Fibroblast of the aortic adventitia (primary cell): ENCODE results near the gene EVA1B. TPM values are rescaled to one million over a fixed set of nuclear protein-coding genes. Genes with fewer than 3 reads are reported as not detected.

Experiments used
- DNase-seq: peaks from one replicate; pipeline ENCODE4 v3.0.0-alpha.2; 2010; ENCODE audit warnings: low read depth
- H3K4me3 ChIP-seq: 2 replicates; pipeline ENCODE4 v1.5.1; 2011; ENCODE audit warnings: low read depth, mild to moderate bottlenecking, control low read depth, low read length, moderate library complexity
- total RNA-seq: library from RNA; depleted of rRNA; stranded (reverse); fragments of >200 nt; gene quantifications from 2 replicates; pipeline ENCODE4 v1.2.3, GENCODE V29; 2012; ENCODE audit warnings: low replicate concordance
- TF ChIP-seq, protein P1 (sequence below): IDR thresholded peaks from 2 replicates; pipeline ENCODE4 v1.5.1; 2011; ENCODE audit warnings: mild to moderate bottlenecking, low read length, control low read depth, inconsistent platforms; ENCODE audit not compliant: insufficient read depth

The EVA1B gene, protein sequence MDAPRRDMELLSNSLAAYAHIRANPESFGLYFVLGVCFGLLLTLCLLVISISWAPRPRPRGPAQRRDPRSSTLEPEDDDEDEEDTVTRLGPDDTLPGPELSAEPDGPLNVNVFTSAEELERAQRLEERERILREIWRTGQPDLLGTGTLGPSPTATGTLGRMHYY
- total RNA-seq = 167 and 366 TPM in 2 replicates

DNA sequence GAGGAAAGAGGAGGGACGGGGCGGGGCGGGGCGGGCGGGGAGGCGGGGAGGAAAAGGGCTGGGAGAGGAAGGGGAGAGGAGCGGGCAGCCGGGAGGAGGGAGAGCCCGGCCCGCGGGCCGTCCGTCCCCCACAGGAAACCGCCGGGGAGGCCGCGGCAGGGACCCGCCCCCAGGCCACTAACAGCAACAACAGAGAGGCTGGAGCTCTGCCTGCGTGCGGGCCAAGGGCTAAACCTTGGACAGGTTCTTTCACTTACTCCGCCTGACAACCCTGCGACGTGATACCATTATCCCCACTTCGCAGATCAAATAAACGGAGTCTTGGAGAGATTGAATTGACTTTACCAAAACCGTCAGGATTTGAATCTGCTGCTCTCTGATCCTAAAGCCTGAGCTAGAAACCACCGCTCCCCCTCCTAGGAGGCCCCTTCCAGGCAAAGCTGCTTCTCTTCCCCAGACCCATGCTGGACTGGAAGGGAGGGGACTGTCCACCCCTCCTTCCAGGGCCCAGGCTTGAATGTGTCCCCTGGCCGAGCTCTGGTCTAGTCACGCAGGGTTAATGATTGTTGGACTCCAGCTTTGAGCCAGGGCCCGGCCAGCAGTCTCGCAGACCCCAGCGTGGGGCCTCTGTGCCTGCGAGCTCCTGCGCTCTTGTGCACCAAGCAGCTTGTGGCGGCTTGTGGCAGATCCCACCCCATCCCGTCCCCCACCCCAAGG, at the start of gene EVA1B:
Gene EVA1B, minus strand, starts transcription at position 10 of the 717 bp plus-strand sequence. CDS start 608 bp downstream, outside the sequence.
- DNase-seq = peak; percentile 76
- peak within 1 kb of the TSS; percentile 82 for H3K4me3 ChIP-seq
- TF ChIP-seq, protein P1, sequence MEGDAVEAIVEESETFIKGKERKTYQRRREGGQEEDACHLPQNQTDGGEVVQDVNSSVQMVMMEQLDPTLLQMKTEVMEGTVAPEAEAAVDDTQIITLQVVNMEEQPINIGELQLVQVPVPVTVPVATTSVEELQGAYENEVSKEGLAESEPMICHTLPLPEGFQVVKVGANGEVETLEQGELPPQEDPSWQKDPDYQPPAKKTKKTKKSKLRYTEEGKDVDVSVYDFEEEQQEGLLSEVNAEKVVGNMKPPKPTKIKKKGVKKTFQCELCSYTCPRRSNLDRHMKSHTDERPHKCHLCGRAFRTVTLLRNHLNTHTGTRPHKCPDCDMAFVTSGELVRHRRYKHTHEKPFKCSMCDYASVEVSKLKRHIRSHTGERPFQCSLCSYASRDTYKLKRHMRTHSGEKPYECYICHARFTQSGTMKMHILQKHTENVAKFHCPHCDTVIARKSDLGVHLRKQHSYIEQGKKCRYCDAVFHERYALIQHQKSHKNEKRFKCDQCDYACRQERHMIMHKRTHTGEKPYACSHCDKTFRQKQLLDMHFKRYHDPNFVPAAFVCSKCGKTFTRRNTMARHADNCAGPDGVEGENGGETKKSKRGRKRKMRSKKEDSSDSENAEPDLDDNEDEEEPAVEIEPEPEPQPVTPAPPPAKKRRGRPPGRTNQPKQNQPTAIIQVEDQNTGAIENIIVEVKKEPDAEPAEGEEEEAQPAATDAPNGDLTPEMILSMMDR = no peak

DNA sequence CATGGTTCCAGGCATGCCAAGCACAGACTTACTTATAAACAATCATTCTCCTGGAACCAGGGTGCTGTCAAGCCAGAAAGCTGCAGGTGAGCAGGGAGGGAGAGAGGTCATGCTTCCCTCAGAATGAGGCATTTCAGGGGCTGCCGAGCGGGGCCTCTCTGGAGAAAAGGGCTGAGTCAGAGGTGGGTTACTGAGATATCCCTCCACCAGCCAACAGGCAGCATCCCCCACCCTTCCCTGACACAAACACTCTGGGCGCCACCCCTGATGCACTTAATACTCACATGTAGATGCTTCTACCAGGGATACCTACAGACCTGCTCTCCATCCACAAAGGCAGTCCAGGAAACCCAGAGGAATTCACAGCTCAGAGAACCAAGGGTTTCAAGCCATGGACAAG, 49.2 kb upstream of the EVA1B start:
- no peak overlapping the region for H3K4me3 ChIP-seq
- DNase-seq = no peak
- TF ChIP-seq, protein P1 = no peak

DNA sequence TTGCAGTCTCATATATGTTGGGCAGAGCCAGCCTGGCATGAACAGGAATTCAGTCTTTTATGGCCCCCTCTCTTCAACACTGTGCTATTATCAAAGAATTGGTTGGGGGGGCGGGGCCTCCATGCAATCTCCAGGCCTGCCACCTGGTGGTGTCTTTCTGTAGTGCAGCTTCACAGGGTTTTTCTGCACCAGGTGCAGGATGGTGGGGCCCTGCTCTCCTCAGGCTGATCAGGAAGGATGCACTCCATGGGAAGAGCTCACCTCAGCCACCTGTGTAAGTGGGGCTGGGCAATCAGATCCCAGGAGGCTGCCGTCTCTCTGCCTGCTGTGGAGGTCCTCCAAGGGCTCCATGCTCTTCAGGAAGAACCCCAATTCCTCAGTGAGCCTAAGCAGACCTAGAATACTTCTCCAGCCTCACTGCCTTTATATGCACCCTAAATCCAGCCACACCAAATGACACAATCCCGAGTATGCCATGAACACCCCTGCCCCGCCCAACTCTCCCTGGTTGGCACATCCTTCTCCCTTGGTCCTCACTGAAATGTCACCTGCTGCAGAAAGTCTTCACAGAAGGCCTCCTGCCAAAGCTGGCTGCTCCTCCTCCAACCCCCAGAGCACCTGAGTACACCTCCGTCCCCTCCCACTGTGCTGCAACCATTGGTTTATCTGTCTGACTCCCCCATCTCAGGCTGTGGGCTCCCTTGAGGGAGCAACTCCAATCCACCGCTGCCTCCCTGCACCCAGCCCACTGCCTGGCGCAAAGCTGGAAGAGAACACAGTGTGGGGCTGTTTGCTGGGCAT, 45.8 kb upstream of the EVA1B start:
- DNase-seq = peak; percentile 67
- TF ChIP-seq, protein P1 = peak; percentile 93
- H3K4me3 ChIP-seq = no peak overlapping the region

DNA sequence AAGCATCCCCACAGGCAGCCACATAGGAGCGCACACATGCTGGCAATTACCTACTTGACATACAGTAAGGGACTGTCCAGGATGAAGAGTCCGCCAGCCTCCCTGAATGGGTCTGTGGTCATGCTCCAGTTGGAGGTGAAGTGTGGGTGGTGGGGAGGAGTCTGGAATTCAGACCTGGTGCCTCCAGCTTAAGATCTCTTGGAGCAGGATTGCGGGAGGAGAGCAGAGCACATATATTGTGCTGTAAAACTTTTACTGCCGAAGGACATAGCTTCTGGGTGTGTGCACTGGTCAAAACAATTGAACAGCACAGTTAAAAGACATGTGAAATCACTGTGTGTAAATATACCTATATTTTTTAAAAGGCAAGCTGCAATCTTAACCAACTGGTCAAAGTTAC, 44.4 kb upstream of the EVA1B start:
- no peak overlapping the region for H3K4me3 ChIP-seq
- TF ChIP-seq, protein P1 = no peak
- no peak for DNase-seq

DNA sequence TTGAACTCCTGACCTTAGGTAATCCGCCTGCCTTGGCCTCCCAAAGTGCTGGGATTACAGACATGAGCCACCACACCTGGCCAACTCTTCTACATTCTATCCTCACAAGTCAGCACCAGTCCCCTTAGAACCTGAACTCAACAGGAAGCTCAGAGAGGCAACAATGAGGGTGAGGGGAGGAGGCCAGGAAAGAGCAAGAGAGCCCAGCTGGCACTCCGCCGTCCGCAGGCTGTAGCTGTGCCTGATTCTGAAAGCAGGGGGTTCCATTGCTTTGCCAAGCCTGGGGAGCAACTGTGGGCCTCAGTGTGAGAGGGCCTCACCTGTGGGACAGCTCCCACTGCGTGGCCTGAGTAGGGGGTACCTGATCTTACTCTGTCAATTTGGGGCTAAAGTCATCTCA, 43.6 kb upstream of the EVA1B start:
- no peak overlapping the region for H3K4me3 ChIP-seq
- TF ChIP-seq, protein P1 = no peak
- no peak for DNase-seq

DNA sequence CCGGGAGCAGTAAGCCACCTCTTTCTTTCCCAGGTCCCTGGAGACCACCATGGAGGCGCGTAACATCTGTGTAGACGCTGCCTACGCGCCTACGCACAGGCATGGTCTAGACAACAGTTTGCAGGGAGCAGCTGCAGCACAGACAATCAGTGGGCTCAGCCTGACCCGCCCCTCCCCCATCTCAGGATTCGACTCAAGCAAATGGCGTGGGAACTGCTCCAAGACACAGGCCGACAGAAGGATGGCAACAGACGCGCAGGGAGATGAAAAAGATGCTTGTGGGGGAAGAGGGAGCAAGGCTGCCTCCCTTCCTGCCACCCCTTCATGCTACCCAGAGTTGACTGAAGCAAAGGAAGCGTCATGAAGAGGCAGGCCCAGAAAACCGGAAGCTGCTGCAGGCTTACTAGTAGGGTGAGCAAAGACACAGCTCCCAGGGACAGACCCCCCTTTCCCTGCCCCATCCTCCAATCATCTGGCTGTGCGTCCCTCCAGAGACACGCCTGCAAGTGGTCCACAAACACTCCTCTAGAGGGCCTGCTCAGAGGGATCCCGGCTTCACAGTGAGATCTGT, 42.7 kb upstream of the EVA1B start:
- H3K4me3 ChIP-seq = no peak overlapping the region
- DNase-seq = no peak
- TF ChIP-seq, protein P1 = no peak
